ENCODE data around the gene DPP4. TPM values are rescaled to one million over a fixed set of nuclear protein-coding genes. Genes with fewer than 3 reads are reported as not detected.

DPP4 gene
- total and polyA plus RNA-seq, 2 of the 4 experiments (the other 2 are of a cell fraction): 13.2 to 19.0 TPM

DNA sequence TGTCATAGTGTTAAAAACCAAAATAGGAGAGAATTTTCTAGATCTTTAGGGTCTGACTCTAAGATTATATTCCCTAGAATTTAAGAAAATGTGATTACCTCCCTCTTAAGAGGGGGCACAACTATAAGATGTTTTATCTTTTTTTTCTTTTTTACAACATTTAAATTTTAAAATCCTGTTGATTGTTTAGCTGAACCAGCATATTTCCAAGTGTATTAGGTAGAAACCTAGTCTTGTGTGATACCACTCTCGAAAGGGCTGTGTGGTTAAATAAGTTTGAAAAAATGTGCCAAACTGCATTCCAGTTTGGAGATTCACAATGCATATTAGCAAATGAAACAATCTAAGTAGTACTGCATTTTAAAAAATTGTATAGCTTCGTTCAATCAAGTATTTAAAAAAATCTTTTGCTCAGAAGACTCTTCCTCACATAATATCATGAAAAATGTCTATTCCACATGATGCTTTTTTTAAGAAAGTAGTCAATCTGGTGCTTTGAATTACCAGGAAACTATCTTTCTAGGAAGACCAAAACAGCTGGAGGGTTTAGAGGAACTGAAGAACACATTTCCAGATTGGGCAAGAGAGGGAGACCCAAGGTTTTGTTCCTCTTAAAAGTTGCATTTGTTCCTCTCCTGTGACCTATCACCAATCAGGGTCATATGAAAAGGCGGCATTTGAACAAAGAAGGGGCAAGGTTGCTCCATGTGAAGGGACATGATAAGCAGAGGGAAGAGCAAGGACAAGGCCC is 98.8 kb downstream of the DPP4 start:
- H3K4ac ChIP-seq (ENCODE audit: low read depth, low read length): no peak overlapping the region
- H3K56ac ChIP-seq (ENCODE audit: extremely low read depth, insufficient read depth, low read length): no peak overlapping the region
- no peak overlapping the region for H3K18ac ChIP-seq (ENCODE audit: low read depth, low read length)
- H2BK5ac ChIP-seq (ENCODE audit: low read depth, low read length, poor library complexity, severe bottlenecking): no peak overlapping the region
- H4K20me1 ChIP-seq (ENCODE audit: insufficient read depth, low read length): no peaks in the 10 kb centered on the region
- no peak overlapping the region for H3K27ac ChIP-seq (ENCODE audit: insufficient read depth, low read length)
- H3K4me2 ChIP-seq (ENCODE audit: low read depth, low read length): no peak overlapping the region
- H3K9ac ChIP-seq (ENCODE audit: low read depth, low read length): no peak overlapping the region
- POLR2A ChIA-PET (ENCODE audit: unreplicated experiment): no interaction called here
- no peak overlapping the region for H3K23ac ChIP-seq (ENCODE audit: low read depth, low read length)
- dilution Hi-C loops (cut with HindIII; ENCODE audit: low sequenced_read_pairs, unreplicated experiment) (no loop called here), in situ Hi-C loops (cut with MboI; ENCODE audit: low sequenced_read_pairs) (loop anchor here (25.0 kb wide), 1 partner anchor 337 kb away; the partner anchor contains the start of gene IFIH1), intact Hi-C loops (cut with micrococcal nuclease) (no loop called here)
- H3K27me3 ChIP-seq (ENCODE audit: control insufficient read depth, insufficient read depth, low read length): no peaks in the 10 kb centered on the region
- H2AK5ac ChIP-seq (ENCODE audit: low read depth, low read length): peak overlapping the region; percentile 43; the same call in 1 of the 2 replicates
- CTCF ChIA-PET: interaction anchor here (0.6 to 0.8 kb wide), 3 partner anchors 18 to 344 kb away, joined by 3 to 5 read pairs (median 4); partner anchors contain the start of gene IFIH1
- H2AFZ ChIP-seq (replicated peaks; ENCODE audit: low read length, poor library complexity): peak overlapping the region; percentile 55
- H2BK20ac ChIP-seq (ENCODE audit: low read depth, low read length): no peak overlapping the region
- no peak overlapping the region for H4K91ac ChIP-seq (ENCODE audit: insufficient read depth, low read depth, low read length)
- no peaks in the 10 kb centered on the region for H3K79me1 ChIP-seq (ENCODE audit: low read depth in 1 of 2, low read length in 2 of 2)
- H4K8ac ChIP-seq (ENCODE audit: low read depth in 2 of 2, low read length in 2 of 2): no peak overlapping the region
- H4K5ac ChIP-seq (ENCODE audit: low read depth, low read length): no peak overlapping the region
- no peaks in the 10 kb centered on the region for H3K36me3 ChIP-seq (ENCODE audit: control insufficient read depth, insufficient read depth, low read length)
- H2AK9ac ChIP-seq (replicated peaks; ENCODE audit: low read depth, low read length, poor library complexity): no peak overlapping the region
- H3K9me1 ChIP-seq (ENCODE audit: insufficient read depth, low read length): 0 out of 2 replicates have a peak, but pooled peaks cover 3% of the 10 kb centered on the region
- H3K14ac ChIP-seq (replicated peaks; ENCODE audit: low read depth, low read length): no peak overlapping the region
- H3K9me3 ChIP-seq (ENCODE audit: control insufficient read depth, insufficient read depth, low read length): no peaks in the 10 kb centered on the region
- ATAC-seq (ENCODE audit: low read depth): no peak
- H2BK15ac ChIP-seq (ENCODE audit: low read depth, low read length): no peak overlapping the region
- 100% methylated on average over 1 of the region's 3 CpGs; no CpG with 5 or more reads in 1 of the 2 experiments for WGBS, 2 experiments (ENCODE audit: extremely low coverage in 2 of 2, insufficient read length in 1 of 2)
- DNase-seq: peak; percentile 22
- no peak overlapping the region for H2BK120ac ChIP-seq (ENCODE audit: low read depth, low read length)
- TF ChIP-seq FOS (IDR thresholded peaks at IDR 0.05; ENCODE audit: low read depth, low read length) (no peak), MAFK (IDR thresholded peaks at IDR 0.05; ENCODE audit: low read depth, low read length) (peak; percentile 61)
- no peaks in the 10 kb centered on the region for H3K4me1 ChIP-seq (ENCODE audit: control insufficient read depth, insufficient read depth, low read length)
- BruUV-seq (replicated peaks): no TSS peak
- no peak overlapping the region for H3K4me3 ChIP-seq (ENCODE audit: insufficient read depth, low read depth, low read length)
